Ishikawa (cell line): ENCODE measurements around the gene CCIN.

Source experiments
- CEBPB ChIP-seq: IDR thresholded peaks from 2 replicates; pipeline ENCODE4 v1.6.1; 2012
- CREB1 ChIP-seq: IDR thresholded peaks from 2 replicates; pipeline ENCODE4 v1.6.1; 2012; ENCODE audit warnings: low read depth
- EGR1 ChIP-seq: IDR thresholded peaks from 2 replicates; pipeline ENCODE4 v1.6.1; 2012
- EP300 ChIP-seq: IDR thresholded peaks from 2 replicates; pipeline ENCODE4 v1.6.1; 2012; ENCODE audit warnings: borderline replicate concordance
- FOXM1 ChIP-seq: IDR thresholded peaks from 2 replicates; pipeline ENCODE4 v1.6.1; 2012; ENCODE audit warnings: low read depth, borderline replicate concordance
- MAX ChIP-seq: IDR thresholded peaks from 2 replicates; pipeline ENCODE4 v1.6.1; 2012
- NFIC ChIP-seq: IDR thresholded peaks from 2 replicates; pipeline ENCODE4 v1.6.1; 2012
- RAD21 ChIP-seq: IDR thresholded peaks from 2 replicates; pipeline ENCODE4 v1.6.1; 2012; ENCODE audit warnings: low read depth
- REST ChIP-seq: IDR thresholded peaks from 2 replicates; pipeline ENCODE4 v1.6.1; 2012; ENCODE audit warnings: low read depth, mild to moderate bottlenecking
- TAF1 ChIP-seq: IDR thresholded peaks from 2 replicates; pipeline ENCODE4 v1.6.1; 2012; ENCODE audit warnings: low read depth, mild to moderate bottlenecking
- TCF12 ChIP-seq: IDR thresholded peaks from 2 replicates; pipeline ENCODE4 v1.6.1; 2012; ENCODE audit warnings: low read depth
- TEAD4 ChIP-seq: IDR thresholded peaks from 2 replicates; pipeline ENCODE4 v1.6.1; 2012
- USF1 ChIP-seq: IDR thresholded peaks from 2 replicates; pipeline ENCODE4 v1.6.1; 2012
- YY1 ChIP-seq: IDR thresholded peaks from 2 replicates; pipeline ENCODE4 v1.6.1; 2012; ENCODE audit warnings: low read depth
- ZBTB7A ChIP-seq: IDR thresholded peaks from 2 replicates; pipeline ENCODE4 v1.6.1; 2012; ENCODE audit warnings: low read depth

Gene CCIN

GRCh38 chr9:36156116-36156515, 13.1 kb upstream of the CCIN start:
- TF ChIP-seq TCF12 (no peak), TEAD4 (no peak), YY1 (no peak), USF1 (no peak), EGR1 (no peak), CREB1 (no peak), TAF1 (no peak), ZBTB7A (no peak), RAD21 (no peak)

GRCh38 chr9:36158122-36158521, 11.1 kb upstream of the CCIN start:
- TF ChIP-seq RAD21 (no peak), ZBTB7A (no peak), MAX (no peak), FOXM1 (no peak), TCF12 (no peak), NFIC (no peak), TAF1 (no peak), EGR1 (no peak)

GRCh38 chr9:36158917-36159316, 10.3 kb upstream of the CCIN start:
- TF ChIP-seq YY1: no peak

- TF ChIP-seq TEAD4: no peak
Observed at GRCh38 chr9:36161187-36161586, 8.0 kb upstream of the CCIN start.

- no peak for TF ChIP-seq FOXM1
- no peak for TF ChIP-seq NFIC
- TF ChIP-seq ZBTB7A: no peak
- no peak for TF ChIP-seq RAD21
- TF ChIP-seq EGR1: no peak
- no peak for TF ChIP-seq MAX
- TF ChIP-seq YY1: no peak
- TF ChIP-seq TAF1: no peak
- no peak for TF ChIP-seq REST
- no peak for TF ChIP-seq CEBPB
- TF ChIP-seq TCF12: no peak
- no peak for TF ChIP-seq USF1
- no peak for TF ChIP-seq TEAD4
- no peak for TF ChIP-seq CREB1
- no peak for TF ChIP-seq EP300
Observed at GRCh38 chr9:36162211-36162738, 6.9 kb upstream of the CCIN start.

- TF ChIP-seq USF1 (no peak), TEAD4 (no peak), ZBTB7A (no peak), CREB1 (no peak), RAD21 (no peak), FOXM1 (no peak), EGR1 (no peak), MAX (no peak), EP300 (no peak), YY1 (no peak), TAF1 (no peak), TCF12 (no peak), CEBPB (no peak)
Observed at GRCh38 chr9:36163049-36163785, 6.0 kb upstream of the CCIN start.

GRCh38 chr9:36163786-36164170, 5.4 kb upstream of the CCIN start:
- TF ChIP-seq NFIC (no peak), FOXM1 (no peak), REST (no peak), EP300 (no peak), CEBPB (no peak), ZBTB7A (no peak), CREB1 (no peak), YY1 (no peak), MAX (no peak), USF1 (no peak), TAF1 (no peak), RAD21 (no peak), TEAD4 (no peak), TCF12 (no peak), EGR1 (no peak)
